G401 (cell line): ENCODE results near the gene PRH2. TPM values are rescaled to one million over a fixed set of nuclear protein-coding genes. Genes with fewer than 3 reads are reported as not detected.

Source experiments
- DNase-seq: peaks from one replicate; pipeline ENCODE4 v3.0.0-alpha.2; 2015; ENCODE audit warnings: low spot score
- in situ Hi-C: cut with HindIII; loops from 2 replicates; pipeline ENCODE4 v1.10.0; 2016; ENCODE audit warnings: low sequenced_read_pairs, mixed read lengths
- total RNA-seq: library from RNA; depleted of rRNA; stranded (reverse); fragments of >200 nt; shearing (Covaris generic); gene quantifications from 2 replicates; pipeline ENCODE4 v1.2.3, GENCODE V29; 2014; rRNA removed

Gene PRH2
- total RNA-seq, 1 experiment from 2014 or later, result not detected

- in situ Hi-C loops, result no loop called here
- no peak for DNase-seq
These were observed 27.0 kb downstream of the PRH2 start for GRCh38 chr12:10956085-10956484.

- no peak for DNase-seq
- in situ Hi-C loops, result no loop called here
These were observed 28.7 kb downstream of the PRH2 start for GRCh38 chr12:10957741-10958140.

GRCh38 chr12:10959804-10960203, 30.8 kb downstream of the PRH2 start:
- DNase-seq, result no peak
- in situ Hi-C loops, result no loop called here

DNA sequence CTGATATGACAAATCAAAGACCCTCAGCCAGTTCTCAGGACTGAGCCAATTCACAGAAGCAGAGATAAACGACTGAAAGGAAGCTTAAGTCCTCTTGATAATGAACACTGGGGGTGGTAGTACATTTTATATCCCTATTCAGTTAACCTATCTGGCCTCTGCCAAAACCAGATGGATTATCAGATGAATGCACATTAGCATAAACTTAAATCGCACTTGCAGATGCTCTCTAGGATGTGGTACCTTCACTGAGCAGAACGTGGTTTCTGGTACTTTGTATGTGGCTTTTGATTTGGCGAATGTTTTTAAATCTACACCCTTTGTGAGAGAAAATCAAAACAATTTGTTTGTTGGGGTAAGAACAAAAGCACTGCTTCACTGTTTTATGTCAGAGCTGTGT, 31.2 kb downstream of the PRH2 start:
- in situ Hi-C loops, result no loop called here
- no peak for DNase-seq

- in situ Hi-C loops, result no loop called here
- DNase-seq, result no peak
These were observed 36.4 kb downstream of the PRH2 start for GRCh38 chr12:10965476-10965875.

DNA sequence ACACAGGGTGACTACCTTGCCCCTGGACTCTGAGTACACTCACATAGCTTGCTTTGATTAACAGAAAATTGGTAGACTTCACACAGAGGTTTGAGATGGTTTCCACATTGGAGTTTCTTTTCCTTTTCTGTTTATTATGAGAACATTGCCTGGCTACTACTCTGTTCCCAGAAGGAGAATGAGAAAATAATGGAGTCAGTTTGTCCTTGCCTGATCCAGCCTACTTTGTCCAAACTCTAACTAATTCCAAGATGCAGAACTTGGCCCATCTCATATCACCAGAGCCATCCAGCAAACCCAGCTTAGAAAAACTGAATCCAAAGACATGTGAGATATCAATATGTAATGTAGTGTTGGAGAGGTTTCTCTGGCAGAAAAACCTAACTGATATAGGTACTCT, 37.3 kb downstream of the PRH2 start:
- DNase-seq, result no peak
- in situ Hi-C loops, result no loop called here

GRCh38 chr12:10967409-10967808, 38.4 kb downstream of the PRH2 start:
- DNase-seq, result no peak
- in situ Hi-C loops, result no loop called here

GRCh38 chr12:10968765-10969456, 39.9 kb downstream of the PRH2 start:
- in situ Hi-C loops, result no loop called here
- DNase-seq, result no peak

- in situ Hi-C loops, result no loop called here
- DNase-seq, result no peak
These were observed 45.9 kb downstream of the PRH2 start for GRCh38 chr12:10974965-10975364.

- DNase-seq, result no peak
- in situ Hi-C loops, result no loop called here
These were observed 53.2 kb downstream of the PRH2 start for GRCh38 chr12:10982244-10982643.

Other genes with a start within 250 kb of the PRH2 start
- 138 and 218 TPM in 2 replicates for gene YBX3, start 205.9 kb upstream of the PRH2 start, total RNA-seq
- not detected in 2 replicates for gene TAS2R7, start 126.6 kb upstream of the PRH2 start, total RNA-seq
- gene TAS2R8, start 122.0 kb upstream of the PRH2 start, total RNA-seq, result 1.6 TPM in 1 of 2 replicates, not detected in the other
- not detected in 2 replicates for gene TAS2R9, start 119.1 kb upstream of the PRH2 start, total RNA-seq
- gene TAS2R10, start 102.9 kb upstream of the PRH2 start, total RNA-seq, result 0.37 TPM in 1 of 2 replicates, not detected in the other
- gene PRR4, start 79.8 kb upstream of the PRH2 start, total RNA-seq, result 9.2 TPM in 1 of 2 replicates, not detected in the other
- 1.8 and 4.1 TPM in 2 replicates for gene PRH1, start 45.0 kb upstream of the PRH2 start, total RNA-seq
- not detected in 2 replicates for gene TAS2R13, start 19.7 kb upstream of the PRH2 start, total RNA-seq
- gene TAS2R14, start 10.0 kb downstream of the PRH2 start, total RNA-seq, result 0.12 and 3.0 TPM in 2 replicates
- gene TAS2R50, start 57.7 kb downstream of the PRH2 start, total RNA-seq, result not detected in 2 replicates
- 0.12 and 0.61 TPM in 2 replicates for gene TAS2R20, start 69.1 kb downstream of the PRH2 start, total RNA-seq
- gene TAS2R19, start 93.4 kb downstream of the PRH2 start, total RNA-seq, result not detected in 2 replicates
- 0.14 and 0.43 TPM in 2 replicates for gene TAS2R31, start 102.2 kb downstream of the PRH2 start, total RNA-seq
- not detected in 2 replicates for gene TAS2R46, start 133.1 kb downstream of the PRH2 start, total RNA-seq
- 0.71 TPM in 1 of 2 replicates, not detected in the other for gene TAS2R43, start 163.1 kb downstream of the PRH2 start, total RNA-seq
- gene TAS2R30, start 205.4 kb downstream of the PRH2 start, total RNA-seq, result 0.07 and 0.68 TPM in 2 replicates
- 10.3 and 11.4 TPM in 2 replicates for gene SMIM10L1, start 242.0 kb downstream of the PRH2 start, total RNA-seq